Measurements from ENCODE around the gene MDGA2.
"Not testable (repeated sequence)": the region's sequence is repeated elsewhere in the genome, so short reads cannot be mapped to it uniquely, and the experiment has no call there.

Gene MDGA2

GRCh38 chr14:46999661-47000060, 675.7 kb downstream of the MDGA2 start:
- no peaks in the 10 kb centered on the region for H3K9me3 ChIP-seq (ENCODE audit: control insufficient read depth, insufficient read depth, low read length)
- H3K4me3 ChIP-seq (ENCODE audit: low read depth, low read length), result no peak overlapping the region

GRCh38 chr14:46989566-46989965, 685.8 kb downstream of the MDGA2 start:
- Histone ChIP-seq H3K4me3 (ENCODE audit: low read depth, low read length) (no peak overlapping the region), H3K36me3 (ENCODE audit: control insufficient read depth, insufficient read depth, low read length) (no peaks in the 10 kb centered on the region)

More at GRCh38 chr14:46999661-47000060, 675.7 kb downstream of the MDGA2 start:
- Histone ChIP-seq H3K27ac (ENCODE audit: low read depth, low read length) (no peak overlapping the region), H3K9ac (ENCODE audit: low read depth, low read length) (no peak overlapping the region), H3K4me1 (ENCODE audit: control insufficient read depth, insufficient read depth, low read length) (no peaks in the 10 kb centered on the region), H3K36me3 (ENCODE audit: control insufficient read depth, insufficient read depth, low read length) (no peaks in the 10 kb centered on the region), H3K27me3 (ENCODE audit: control insufficient read depth, insufficient read depth, low read length) (no peaks in the 10 kb centered on the region)

GRCh38 chr14:46988312-46988711, 687.1 kb downstream of the MDGA2 start:
- Histone ChIP-seq H3K27me3 (ENCODE audit: control insufficient read depth, insufficient read depth, low read length) (no peaks in the 10 kb centered on the region), H3K27ac (ENCODE audit: low read depth, low read length) (no peak overlapping the region), H3K4me3 (ENCODE audit: low read depth, low read length) (no peak overlapping the region), H3K4me1 (ENCODE audit: control insufficient read depth, insufficient read depth, low read length) (peaks cover 3% of the 10 kb centered on the region; the same call in 1 of the 2 replicates), H3K36me3 (ENCODE audit: control insufficient read depth, insufficient read depth, low read length) (no peaks in the 10 kb centered on the region), H3K9ac (ENCODE audit: low read depth, low read length) (no peak overlapping the region), H3K9me3 (ENCODE audit: control insufficient read depth, insufficient read depth, low read length) (no peaks in the 10 kb centered on the region)

More at GRCh38 chr14:46989566-46989965, 685.8 kb downstream of the MDGA2 start:
- no peaks in the 10 kb centered on the region for H3K9me3 ChIP-seq (ENCODE audit: control insufficient read depth, insufficient read depth, low read length)
- no peak overlapping the region for H3K9ac ChIP-seq (ENCODE audit: low read depth, low read length)
- H3K27ac ChIP-seq (ENCODE audit: low read depth, low read length), result no peak overlapping the region
- peaks cover 3% of the 10 kb centered on the region; the same call in 1 of the 2 replicates for H3K4me1 ChIP-seq (ENCODE audit: control insufficient read depth, insufficient read depth, low read length)
- no peaks in the 10 kb centered on the region for H3K27me3 ChIP-seq (ENCODE audit: control insufficient read depth, insufficient read depth, low read length)

- Histone ChIP-seq H3K36me3 (ENCODE audit: control insufficient read depth, insufficient read depth, low read length) (no peaks in the 10 kb centered on the region), H3K4me3 (ENCODE audit: low read depth, low read length) (no peak overlapping the region), H3K27me3 (ENCODE audit: control insufficient read depth, insufficient read depth, low read length) (no peaks in the 10 kb centered on the region), H3K4me1 (ENCODE audit: control insufficient read depth, insufficient read depth, low read length) (peaks cover 3% of the 10 kb centered on the region; the same call in 1 of the 2 replicates), H3K9me3 (ENCODE audit: control insufficient read depth, insufficient read depth, low read length) (no peaks in the 10 kb centered on the region), H3K27ac (ENCODE audit: low read depth, low read length) (no peak overlapping the region), H3K9ac (ENCODE audit: low read depth, low read length) (no peak overlapping the region)
These were observed 689.6 kb downstream of the MDGA2 start for GRCh38 chr14:46985529-46986380.

GRCh38 chr14:46973295-46973694, 702.1 kb downstream of the MDGA2 start:
- Histone ChIP-seq H3K9me3 (ENCODE audit: control insufficient read depth, insufficient read depth, low read length) (no peaks in the 10 kb centered on the region), H3K9ac (ENCODE audit: low read depth, low read length) (no peak overlapping the region), H3K4me1 (ENCODE audit: control insufficient read depth, insufficient read depth, low read length) (no peaks in the 10 kb centered on the region), H3K4me3 (ENCODE audit: low read depth, low read length) (no peak overlapping the region), H3K36me3 (ENCODE audit: control insufficient read depth, insufficient read depth, low read length) (no peaks in the 10 kb centered on the region), H3K27ac (ENCODE audit: low read depth, low read length) (no peak overlapping the region), H3K27me3 (ENCODE audit: control insufficient read depth, insufficient read depth, low read length) (no peaks in the 10 kb centered on the region)

GRCh38 chr14:46964378-46964777, 711.0 kb downstream of the MDGA2 start:
- Histone ChIP-seq H3K36me3 (ENCODE audit: control insufficient read depth, insufficient read depth, low read length) (no peaks in the 10 kb centered on the region), H3K9me3 (ENCODE audit: control insufficient read depth, insufficient read depth, low read length) (no peaks in the 10 kb centered on the region), H3K27ac (ENCODE audit: low read depth, low read length) (no peak overlapping the region), H3K27me3 (ENCODE audit: control insufficient read depth, insufficient read depth, low read length) (no peaks in the 10 kb centered on the region), H3K4me1 (ENCODE audit: control insufficient read depth, insufficient read depth, low read length) (no peaks in the 10 kb centered on the region), H3K9ac (ENCODE audit: low read depth, low read length) (no peak overlapping the region), H3K4me3 (ENCODE audit: low read depth, low read length) (no peak overlapping the region)

- H3K4me3 ChIP-seq (ENCODE audit: low read depth, low read length), result no peak overlapping the region
- no peak overlapping the region for H3K27ac ChIP-seq (ENCODE audit: low read depth, low read length)
- H3K27me3 ChIP-seq (ENCODE audit: control insufficient read depth, insufficient read depth, low read length), result no peaks in the 10 kb centered on the region
- no peaks in the 10 kb centered on the region for H3K4me1 ChIP-seq (ENCODE audit: control insufficient read depth, insufficient read depth, low read length)
- no peaks in the 10 kb centered on the region for H3K36me3 ChIP-seq (ENCODE audit: control insufficient read depth, insufficient read depth, low read length)
- H3K9me3 ChIP-seq (ENCODE audit: control insufficient read depth, insufficient read depth, low read length), result 0 out of 2 replicates have a peak, but pooled peaks cover 4% of the 10 kb centered on the region
- no peak overlapping the region for H3K9ac ChIP-seq (ENCODE audit: low read depth, low read length)
These were observed 724.3 kb downstream of the MDGA2 start for GRCh38 chr14:46951103-46951502.

- 0 out of 2 replicates have a peak, but pooled peaks cover 5% of the 10 kb centered on the region for H3K4me1 ChIP-seq (ENCODE audit: control insufficient read depth, insufficient read depth, low read length)
- no peaks in the 10 kb centered on the region for H3K27me3 ChIP-seq (ENCODE audit: control insufficient read depth, insufficient read depth, low read length)
- no peak overlapping the region for H3K27ac ChIP-seq (ENCODE audit: low read depth, low read length)
- H3K36me3 ChIP-seq (ENCODE audit: control insufficient read depth, insufficient read depth, low read length), result no peaks in the 10 kb centered on the region
- peaks cover 4% of the 10 kb centered on the region; the same call in 1 of the 2 replicates for H3K9me3 ChIP-seq (ENCODE audit: control insufficient read depth, insufficient read depth, low read length)
- H3K9ac ChIP-seq (ENCODE audit: low read depth, low read length), result no peak overlapping the region
- H3K4me3 ChIP-seq (ENCODE audit: low read depth, low read length), result no peak overlapping the region
These were observed 734.8 kb downstream of the MDGA2 start for GRCh38 chr14:46940611-46941010.

GRCh38 chr14:46920542-46920941, 754.9 kb downstream of the MDGA2 start:
- H3K9me3 ChIP-seq (ENCODE audit: control insufficient read depth, insufficient read depth, low read length), result no peaks in the 10 kb centered on the region
- no peak overlapping the region for H3K9ac ChIP-seq (ENCODE audit: low read depth, low read length)
- no peaks in the 10 kb centered on the region for H3K27me3 ChIP-seq (ENCODE audit: control insufficient read depth, insufficient read depth, low read length)
- H3K27ac ChIP-seq (ENCODE audit: low read depth, low read length), result no peak overlapping the region
- no peaks in the 10 kb centered on the region for H3K36me3 ChIP-seq (ENCODE audit: control insufficient read depth, insufficient read depth, low read length)
- no peak overlapping the region for H3K4me3 ChIP-seq (ENCODE audit: low read depth, low read length)
- H3K4me1 ChIP-seq (ENCODE audit: control insufficient read depth, insufficient read depth, low read length), result peaks cover 4% of the 10 kb centered on the region; the same call in 1 of the 2 replicates

GRCh38 chr14:46915539-46915938, 759.9 kb downstream of the MDGA2 start:
- not testable (repeated sequence) for H3K27me3 ChIP-seq (ENCODE audit: control insufficient read depth, insufficient read depth, low read length); H3K36me3 ChIP-seq (ENCODE audit: control insufficient read depth, insufficient read depth, low read length); H3K9ac ChIP-seq (ENCODE audit: low read depth, low read length)

GRCh38 chr14:46902837-46903236, 772.6 kb downstream of the MDGA2 start:
- Histone ChIP-seq H3K27me3 (ENCODE audit: control insufficient read depth, insufficient read depth, low read length) (no peaks in the 10 kb centered on the region), H3K4me3 (ENCODE audit: low read depth, low read length) (no peak overlapping the region), H3K36me3 (ENCODE audit: control insufficient read depth, insufficient read depth, low read length) (no peaks in the 10 kb centered on the region), H3K27ac (ENCODE audit: low read depth, low read length) (no peak overlapping the region), H3K4me1 (ENCODE audit: control insufficient read depth, insufficient read depth, low read length) (peaks cover under 1% of the 10 kb centered on the region; the same call in 1 of the 2 replicates), H3K9me3 (ENCODE audit: control insufficient read depth, insufficient read depth, low read length) (no peaks in the 10 kb centered on the region), H3K9ac (ENCODE audit: low read depth, low read length) (no peak overlapping the region)

More at GRCh38 chr14:46915539-46915938, 759.9 kb downstream of the MDGA2 start:
- H3K9me3 ChIP-seq (ENCODE audit: control insufficient read depth, insufficient read depth, low read length); H3K4me1 ChIP-seq (ENCODE audit: control insufficient read depth, insufficient read depth, low read length); H3K4me3 ChIP-seq (ENCODE audit: low read depth, low read length); H3K27ac ChIP-seq (ENCODE audit: low read depth, low read length): not testable (repeated sequence)
